DOHH2 (cell line): ENCODE measurements around the gene LRMDA.

ENCODE experiments used
- H3F3A ChIP-seq: fragments of 200-600 bp; sonication (generic), shearing (Covaris generic); 2 replicates; pipeline ENCODE4 v1.6.0; 2016; ENCODE audit warnings: antibody characterized with exemption, mild to moderate bottlenecking; ENCODE audit not compliant: control insufficient read depth, insufficient read depth
- H3K27ac ChIP-seq: fragments of 200-600 bp; sonication (generic); 2 replicates; pipeline ENCODE4 v1.5.1; 2014; ENCODE audit warnings: low read depth, mild to moderate bottlenecking, low read length, moderate library complexity
- H3K27me3 ChIP-seq: fragments of 200-600 bp; sonication (generic); 2 replicates; pipeline ENCODE4 v1.6.1; 2014; ENCODE audit warnings: mild to moderate bottlenecking, low read length, mixed read lengths; ENCODE audit not compliant: control insufficient read depth
- H3K36me3 ChIP-seq: fragments of 200-600 bp; sonication (generic); 2 replicates; pipeline ENCODE4 v1.6.1; 2014; ENCODE audit warnings: mild to moderate bottlenecking, low read length, moderate library complexity, mixed read lengths; ENCODE audit not compliant: control insufficient read depth
- H3K4me1 ChIP-seq: fragments of 200-600 bp; sonication (generic); 2 replicates; pipeline ENCODE4 v1.6.1; 2014; ENCODE audit warnings: mild to moderate bottlenecking, low read length, mixed read lengths; ENCODE audit not compliant: control insufficient read depth
- H3K4me2 ChIP-seq: fragments of 200-600 bp; sonication (generic); 2 replicates; pipeline ENCODE4 v1.6.0; 2014; ENCODE audit warnings: mild to moderate bottlenecking, low read length, moderate library complexity
- H3K4me3 ChIP-seq: fragments of 200-600 bp; sonication (generic); 2 replicates; pipeline ENCODE4 v1.5.1; 2014; ENCODE audit warnings: mild to moderate bottlenecking, low read length, mixed read lengths
- H3K79me2 ChIP-seq: fragments of 200-600 bp; sonication (generic); 2 replicates; pipeline ENCODE4 v1.6.1; 2014; ENCODE audit warnings: mild to moderate bottlenecking, low read length, mixed read lengths; ENCODE audit not compliant: control insufficient read depth
- H3K9me2 ChIP-seq: fragments of 200-600 bp; sonication (generic); replicated peaks from 2 replicates; pipeline ENCODE4 v1.6.1; 2014; ENCODE audit warnings: mild to moderate bottlenecking, low read length, mixed read lengths; ENCODE audit not compliant: control insufficient read depth
- H3K9me3 ChIP-seq: fragments of 200-600 bp; sonication (generic); 2 replicates; pipeline ENCODE4 v1.6.1; 2014; ENCODE audit warnings: antibody characterized with exemption, low read length, mixed read lengths; ENCODE audit not compliant: control insufficient read depth, insufficient read depth
- H4K20me1 ChIP-seq: fragments of 200-600 bp; sonication (generic); 2 replicates; pipeline ENCODE4 v1.6.0; 2014; ENCODE audit warnings: low read depth, mild to moderate bottlenecking, antibody characterized with exemption, low read length, moderate library complexity; ENCODE audit not compliant: control insufficient read depth, insufficient read depth
- CTCF ChIP-seq: fragments of 200-600 bp; sonication (generic); IDR thresholded peaks from one replicate; pipeline ENCODE4 v1.5.1; 2014; ENCODE audit warnings: antibody characterized with exemption, mild to moderate bottlenecking, low read depth, low read length; ENCODE audit not compliant: poor library complexity, severe bottlenecking
- EZH2phosphoT487 ChIP-seq: fragments of 200-600 bp; sonication (generic); IDR thresholded peaks from 2 replicates; pipeline ENCODE4 v1.6.1; 2017; ENCODE audit warnings: borderline replicate concordance, mild to moderate bottlenecking, antibody characterized with exemption, low read length, moderate library complexity, mixed read lengths

The LRMDA gene

GRCh38 chr10:75544993-75545706 lies 113.7 kb downstream of the LRMDA start:
- no peaks in the 10 kb centered on the region for H4K20me1 ChIP-seq
- no peaks in the 10 kb centered on the region for H3K27me3 ChIP-seq
- no peaks in the 10 kb centered on the region for H3K36me3 ChIP-seq
- no peaks in the 10 kb centered on the region for H3K9me3 ChIP-seq
- no peak overlapping the region for H3K4me2 ChIP-seq
- no peak for TF ChIP-seq EZH2phosphoT487
- no peak for TF ChIP-seq CTCF
- H3K4me1 ChIP-seq, result no peaks in the 10 kb centered on the region
- H3K79me2 ChIP-seq, result no peaks in the 10 kb centered on the region
- no peak overlapping the region for H3K4me3 ChIP-seq
- H3F3A ChIP-seq, result no peaks in the 10 kb centered on the region
- H3K27ac ChIP-seq, result no peak overlapping the region
- H3K9me2 ChIP-seq, result no peaks in the 10 kb centered on the region

- Histone ChIP-seq H3K27ac (no peak overlapping the region), H3K4me1 (no peaks in the 10 kb centered on the region), H3F3A (no peaks in the 10 kb centered on the region), H3K4me2 (no peak overlapping the region), H3K9me2 (no peaks in the 10 kb centered on the region), H4K20me1 (no peaks in the 10 kb centered on the region), H3K27me3 (no peaks in the 10 kb centered on the region), H3K4me3 (no peak overlapping the region), H3K79me2 (no peaks in the 10 kb centered on the region), H3K36me3 (no peaks in the 10 kb centered on the region), H3K9me3 (no peaks in the 10 kb centered on the region)
- TF ChIP-seq EZH2phosphoT487 (no peak), CTCF (no peak)
Observed at GRCh38 chr10:75546004-75546403, 114.6 kb downstream of the LRMDA start.

- Histone ChIP-seq H3K4me3 (no peak overlapping the region), H3K27me3 (no peaks in the 10 kb centered on the region), H3K27ac (no peak overlapping the region), H3K4me2 (no peak overlapping the region), H3K4me1 (no peaks in the 10 kb centered on the region), H3K79me2 (no peaks in the 10 kb centered on the region), H3F3A (no peaks in the 10 kb centered on the region), H3K36me3 (no peaks in the 10 kb centered on the region), H4K20me1 (no peaks in the 10 kb centered on the region), H3K9me3 (no peaks in the 10 kb centered on the region), H3K9me2 (no peaks in the 10 kb centered on the region)
- TF ChIP-seq CTCF (no peak), EZH2phosphoT487 (no peak)
Observed at GRCh38 chr10:75547391-75548298, 116.2 kb downstream of the LRMDA start.
